GM15510 (cell line): ENCODE measurements around the gene LGALS7B.
A peak's percentile ranks its signal among the peaks of the same experiment; 100 is the strongest.

Source experiments
- POLR2A ChIP-seq: IDR thresholded peaks from 3 replicates; pipeline ENCODE4 v1.6.1; 2011; ENCODE audit warnings: borderline replicate concordance; ENCODE audit not compliant: insufficient read length; ENCODE audit errors: extremely low read depth

Gene LGALS7B

DNA sequence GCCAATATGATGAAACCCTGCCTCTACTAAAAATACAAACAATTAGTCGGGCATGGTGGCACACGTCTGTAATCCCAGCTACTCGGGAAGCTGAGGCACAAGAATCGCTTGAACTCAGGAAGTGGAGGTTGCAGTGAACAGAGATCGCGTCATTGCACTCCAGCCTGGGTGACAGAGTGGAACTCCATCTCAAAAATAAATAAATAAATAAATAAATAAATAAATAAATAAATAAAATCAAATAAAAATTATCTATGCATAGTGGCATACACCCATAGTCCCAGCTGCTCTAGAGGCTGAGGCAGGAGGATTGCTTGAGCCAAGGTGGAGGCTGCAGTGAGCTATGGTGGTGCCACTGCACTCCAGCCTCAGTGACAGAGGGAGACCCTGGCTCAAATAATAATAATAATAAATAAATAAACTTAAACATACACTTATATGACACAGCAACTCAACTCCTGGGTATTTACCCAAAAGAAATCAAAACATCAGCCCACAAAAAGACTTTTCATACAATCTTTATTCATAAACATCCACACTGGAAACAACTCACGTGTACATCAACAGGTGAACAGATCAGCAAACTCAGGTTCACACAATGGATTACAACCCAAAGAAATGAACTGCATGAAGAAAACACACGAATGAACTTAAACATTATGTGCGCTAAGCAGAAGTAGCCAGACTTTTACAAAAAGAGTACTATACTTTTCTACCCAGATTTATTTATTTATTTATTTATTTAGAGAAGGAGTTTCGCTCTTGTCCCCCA lies 22.5 kb upstream of the LGALS7B start:
- TF ChIP-seq POLR2A: no peak

DNA sequence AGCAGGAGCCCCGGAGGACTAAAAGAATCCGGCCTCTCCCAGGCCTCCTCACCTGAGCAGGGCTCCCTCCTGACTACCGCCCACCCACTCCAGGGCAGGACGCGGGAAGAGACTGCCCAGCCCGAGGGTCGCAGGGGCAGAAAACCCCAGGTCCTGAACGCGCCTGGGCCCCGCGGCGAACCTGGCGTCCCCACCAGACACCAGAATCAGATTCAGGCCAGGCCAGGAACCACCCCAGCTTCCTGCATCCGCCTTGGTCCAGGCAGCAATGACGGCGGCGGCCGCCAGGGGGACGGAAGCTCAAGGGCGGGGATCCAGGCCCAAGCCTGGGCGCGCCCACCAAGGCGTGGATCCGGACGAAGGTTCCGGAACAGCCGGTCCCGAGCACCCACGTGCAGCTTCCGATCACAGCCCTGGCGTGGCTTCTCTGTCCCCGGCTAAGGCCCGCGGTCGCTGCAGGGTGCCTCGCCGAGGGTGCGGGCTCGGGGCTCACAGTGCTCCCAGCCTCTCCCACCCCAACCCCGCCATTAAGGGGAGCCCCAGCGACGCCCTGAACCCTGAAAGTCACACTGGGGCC lies 19.3 kb upstream of the LGALS7B start:
- peak; percentile 52 for TF ChIP-seq POLR2A

DNA sequence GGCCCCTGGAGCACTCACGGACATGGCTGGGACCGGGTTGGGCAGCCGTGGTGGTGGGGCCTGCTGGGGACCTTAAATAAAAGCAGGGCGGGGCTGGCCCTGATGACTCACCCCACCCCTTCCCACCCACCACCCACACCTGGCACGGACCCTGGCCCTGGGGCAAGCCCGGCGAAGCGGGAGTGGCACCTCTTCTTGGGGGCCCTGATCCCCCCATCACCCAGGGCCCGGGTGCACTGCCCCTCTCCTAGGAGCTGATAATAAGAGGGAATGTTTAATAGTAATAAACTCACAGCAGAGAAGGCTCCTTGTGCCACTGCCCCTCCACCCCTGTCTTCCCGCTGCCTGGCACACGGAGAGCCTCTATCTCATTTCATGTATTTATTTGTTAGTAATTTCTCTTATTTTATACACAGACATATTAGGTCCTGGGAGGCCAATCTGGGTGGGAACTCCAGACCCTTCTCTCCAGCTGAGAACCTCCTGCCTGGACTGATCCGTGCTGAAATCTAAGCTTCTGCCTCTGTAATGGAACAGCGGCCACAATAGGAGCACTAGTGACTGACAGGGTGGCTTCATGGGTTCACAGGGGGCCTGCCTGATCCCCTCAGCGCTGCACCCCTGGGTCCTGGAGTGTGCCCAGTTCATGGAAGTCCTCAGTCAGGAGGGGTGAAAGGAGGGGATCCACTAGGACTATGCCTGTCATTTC lies 15.4 kb upstream of the LGALS7B start, which contains the start of gene LGALS7:
Gene LGALS7 (minus strand): TSS at position 49 of the 709 bp plus-strand sequence. CDS start 25 bp downstream, at position 24.
- TF ChIP-seq POLR2A: no peak

DNA sequence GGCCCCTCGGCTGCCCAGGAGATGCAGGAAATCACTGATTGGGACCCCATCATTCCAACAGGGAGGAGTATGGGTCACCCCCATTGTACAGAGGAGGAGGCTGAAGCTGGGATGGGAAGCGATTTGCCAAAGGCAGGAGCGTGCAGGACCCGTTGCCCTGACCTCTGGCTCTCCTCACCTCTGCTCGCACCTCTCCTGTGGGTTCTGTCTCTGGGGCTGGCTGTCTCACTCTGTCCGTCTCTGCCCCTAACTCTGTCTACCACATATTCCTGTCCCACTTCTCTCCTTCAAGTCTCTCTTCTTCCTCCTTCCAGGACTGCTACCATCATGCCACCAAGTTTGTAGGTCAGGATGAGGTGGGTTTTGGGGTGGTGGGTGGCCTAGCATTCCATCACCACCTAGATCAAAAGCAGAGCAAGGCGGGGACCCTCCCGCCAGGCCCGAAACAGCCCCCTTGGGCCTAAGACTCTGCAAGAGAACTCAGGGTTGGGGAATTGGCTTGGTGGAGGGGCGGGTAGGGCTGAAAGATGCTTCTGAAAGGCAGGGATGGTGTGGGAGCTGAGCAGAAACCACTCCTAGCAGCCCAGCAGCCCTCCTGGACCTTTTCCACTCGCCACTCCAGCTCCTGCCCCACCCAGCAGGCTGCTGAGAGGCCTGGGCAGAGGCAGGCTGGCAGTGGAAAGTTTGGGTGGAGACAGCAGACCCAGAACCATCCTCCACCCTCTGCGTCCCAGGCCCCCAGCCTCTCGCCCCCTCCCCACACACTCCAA lies 14.6 kb upstream of the LGALS7B start:
- no peak for TF ChIP-seq POLR2A

DNA sequence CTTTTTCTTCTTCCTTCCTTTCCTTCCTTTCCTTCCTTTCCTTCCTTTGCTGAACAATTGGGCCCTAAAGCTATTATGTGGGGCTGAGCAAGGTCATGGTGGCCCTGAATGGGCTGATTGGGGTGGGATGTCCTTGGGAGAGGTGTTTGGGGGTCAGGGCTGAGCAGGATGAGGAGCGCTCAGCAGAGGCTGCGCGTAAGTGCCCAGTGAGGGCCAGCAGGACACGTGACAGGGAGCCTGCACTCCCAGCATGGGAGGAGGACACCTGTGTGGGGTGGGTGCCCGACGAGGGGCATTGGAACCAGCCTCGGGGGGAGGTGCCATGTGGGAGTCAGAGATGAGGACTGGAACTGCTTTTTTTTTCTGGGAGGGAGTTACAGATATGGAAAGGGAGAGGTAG lies 10.3 kb upstream of the LGALS7B start:
- no peak for TF ChIP-seq POLR2A

DNA sequence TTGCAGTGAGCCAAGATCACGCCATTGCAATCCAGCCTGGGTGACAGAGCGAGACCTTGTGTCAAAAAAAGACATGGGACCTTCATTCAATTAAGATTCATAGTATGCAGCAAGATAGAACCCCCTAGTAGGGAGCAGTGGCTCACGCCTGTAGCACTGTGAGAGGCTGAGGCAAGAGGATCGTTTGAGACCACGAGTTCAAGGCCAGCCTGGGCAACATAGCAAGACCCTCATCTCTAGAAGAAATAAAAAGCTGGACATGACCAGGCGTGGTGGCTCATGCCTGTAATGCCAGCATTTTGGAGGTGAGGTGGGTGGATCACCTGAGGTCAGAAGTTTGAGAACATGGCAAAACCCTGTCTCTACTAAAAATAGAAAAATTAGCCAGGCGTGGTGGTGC lies 8.6 kb upstream of the LGALS7B start:
- no peak for TF ChIP-seq POLR2A

DNA sequence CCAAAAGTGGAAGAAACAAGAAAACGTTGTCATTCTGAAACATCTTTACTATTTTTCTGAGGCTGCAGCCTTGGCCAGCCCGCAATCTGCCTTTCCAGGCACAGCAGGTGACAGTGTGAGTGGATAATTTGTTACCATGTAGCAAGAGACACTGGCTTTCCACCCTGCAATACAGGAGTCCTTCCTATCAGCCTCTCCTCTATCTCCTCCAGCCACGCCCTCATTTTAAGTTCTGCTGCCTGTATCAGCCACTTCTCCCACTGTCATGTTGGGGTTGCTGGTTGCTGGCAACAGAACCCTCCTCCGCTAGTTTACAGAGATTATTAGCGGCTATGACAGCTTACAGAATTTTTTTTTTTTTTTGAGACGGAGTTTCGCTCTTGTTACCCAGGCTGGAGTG lies 7.9 kb upstream of the LGALS7B start:
- no peak for TF ChIP-seq POLR2A

DNA sequence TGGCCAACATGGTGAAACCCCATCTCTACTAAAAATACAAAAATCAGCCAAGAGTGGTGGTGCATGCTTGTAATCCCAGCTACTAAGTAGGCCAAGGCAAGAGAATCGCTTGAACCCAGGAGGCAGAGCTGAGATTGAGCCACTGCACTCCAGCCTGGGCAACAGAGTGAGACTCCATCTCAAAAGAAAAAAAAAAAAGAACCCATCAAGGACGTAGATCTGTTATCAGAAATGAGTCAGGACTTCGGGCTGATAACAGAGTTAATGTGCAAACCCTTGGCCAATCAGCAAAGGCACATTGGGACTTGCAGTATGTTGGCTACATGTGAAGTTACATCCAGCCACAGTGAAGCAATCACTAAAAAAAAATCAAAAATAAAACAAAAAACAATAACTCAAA lies 4.8 kb upstream of the LGALS7B start:
- no peak for TF ChIP-seq POLR2A

DNA sequence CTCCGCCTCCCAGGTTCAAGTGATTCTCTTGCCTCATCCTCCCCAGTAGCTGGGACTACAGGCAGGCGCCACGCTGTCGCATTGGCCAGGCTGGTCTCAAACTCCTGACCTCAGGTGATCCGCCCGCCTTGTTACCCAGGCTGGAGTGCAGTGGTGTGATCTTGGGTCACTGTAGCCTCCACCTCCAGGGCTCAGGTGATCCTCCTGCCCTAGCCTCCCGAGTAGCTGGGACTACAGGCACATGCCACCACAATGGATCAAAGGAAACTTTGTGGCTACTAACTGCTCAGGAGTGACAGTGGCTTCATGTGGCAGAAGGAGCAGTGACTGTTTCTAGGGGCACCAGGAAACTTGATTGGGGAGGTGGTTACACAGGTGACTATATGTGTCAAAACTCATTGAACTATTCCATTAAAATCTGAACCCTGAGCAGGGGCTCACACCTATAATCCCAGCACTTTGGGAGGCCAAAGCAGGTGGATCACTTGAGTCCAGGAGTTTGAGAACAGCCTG lies 3.8 kb upstream of the LGALS7B start:
- no peak for TF ChIP-seq POLR2A

DNA sequence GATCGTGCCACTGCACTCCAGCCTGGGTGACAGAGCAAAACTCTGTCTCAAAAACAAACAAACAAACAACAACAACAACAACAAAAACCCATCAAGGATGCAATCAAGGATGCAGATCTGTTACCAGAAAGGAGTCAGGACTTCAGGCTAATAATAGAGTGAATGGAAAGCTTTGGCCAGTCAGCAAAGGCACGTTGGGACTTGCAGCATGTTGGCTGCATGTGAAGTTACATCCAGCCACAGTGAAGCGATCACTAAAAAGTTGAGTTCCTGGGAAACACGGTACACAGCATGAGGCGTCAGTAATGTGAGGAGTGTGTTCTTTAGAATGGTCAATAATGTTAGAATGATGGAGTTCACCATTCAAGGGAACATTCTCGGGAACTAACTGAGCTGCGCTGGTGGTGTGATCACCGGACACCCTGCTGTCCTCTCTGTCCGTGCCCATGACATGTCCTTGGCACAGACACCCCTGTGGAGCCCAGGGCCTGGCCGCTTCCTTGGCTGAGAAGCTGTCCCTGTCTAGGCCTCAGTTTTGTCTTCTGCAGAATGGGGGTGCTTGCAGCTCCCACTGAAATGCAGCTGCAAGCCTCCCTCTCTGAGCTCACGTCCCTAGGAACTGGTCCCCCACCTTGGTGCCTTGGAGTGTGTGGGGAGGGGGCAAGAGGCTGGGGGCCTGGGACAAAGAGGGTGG lies 2.3 kb upstream of the LGALS7B start:
- no peak for TF ChIP-seq POLR2A

DNA sequence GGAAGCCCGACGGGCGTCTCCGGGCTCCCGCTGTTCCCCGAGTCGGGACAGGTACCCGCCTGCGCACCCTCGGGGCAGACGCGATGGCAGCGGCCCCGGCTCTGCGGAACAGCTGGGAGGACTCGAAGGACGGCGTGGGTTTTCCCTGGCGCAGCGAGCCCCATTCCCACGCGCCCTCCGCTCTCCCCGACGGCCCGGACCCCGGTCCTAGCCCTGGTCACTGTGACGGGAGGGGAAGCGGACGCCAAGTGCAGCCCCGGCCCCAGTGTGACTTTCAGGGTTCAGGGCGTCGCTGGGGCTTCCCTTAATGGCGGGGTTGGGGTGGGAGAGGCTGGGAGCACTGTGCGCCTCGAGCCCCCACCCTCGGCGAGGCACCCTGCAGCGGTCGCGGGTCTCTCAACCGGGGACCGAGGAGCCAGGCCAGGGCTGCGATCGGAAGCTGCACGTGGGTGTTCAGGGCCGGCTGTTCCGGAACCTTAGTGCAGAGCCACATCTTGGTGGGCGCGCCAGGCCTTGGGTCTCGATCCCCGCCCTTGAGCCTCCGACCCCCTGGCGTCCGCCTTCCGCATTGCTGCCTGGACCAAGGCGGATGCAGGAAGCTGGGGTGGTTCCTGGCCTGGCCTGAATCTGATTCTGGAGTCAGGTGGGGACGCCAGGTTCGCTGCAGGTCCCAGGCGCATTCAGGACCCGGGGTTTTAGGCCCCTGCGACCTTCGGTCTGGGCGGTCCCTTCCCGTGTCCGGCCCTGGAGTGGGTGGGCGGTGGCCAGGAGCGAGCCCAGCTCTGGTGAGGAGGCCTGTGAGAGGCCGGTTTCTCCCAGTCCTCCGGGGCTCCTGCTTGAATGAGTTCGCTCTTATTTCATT lies 3.5 kb downstream of the LGALS7B start:
- no peak for TF ChIP-seq POLR2A

DNA sequence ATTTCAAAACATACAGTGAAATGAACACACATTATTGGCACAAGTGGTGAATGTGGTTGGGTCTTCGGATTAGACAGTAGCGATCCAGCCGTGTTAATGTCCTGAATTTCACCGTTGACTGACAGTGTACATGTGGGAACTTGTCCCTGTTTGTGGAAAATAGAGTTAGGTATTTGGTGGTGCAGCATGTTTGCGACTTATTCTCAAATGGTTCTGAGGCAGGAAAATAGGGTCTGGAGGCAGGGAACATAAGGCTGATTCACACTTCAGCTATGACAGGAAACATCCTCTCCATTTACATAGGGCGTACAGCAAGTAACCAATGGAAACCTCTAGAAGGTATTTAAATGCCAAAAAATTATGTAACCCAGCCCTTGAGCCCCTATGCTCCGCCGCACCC lies 4.2 kb downstream of the LGALS7B start:
- no peak for TF ChIP-seq POLR2A

DNA sequence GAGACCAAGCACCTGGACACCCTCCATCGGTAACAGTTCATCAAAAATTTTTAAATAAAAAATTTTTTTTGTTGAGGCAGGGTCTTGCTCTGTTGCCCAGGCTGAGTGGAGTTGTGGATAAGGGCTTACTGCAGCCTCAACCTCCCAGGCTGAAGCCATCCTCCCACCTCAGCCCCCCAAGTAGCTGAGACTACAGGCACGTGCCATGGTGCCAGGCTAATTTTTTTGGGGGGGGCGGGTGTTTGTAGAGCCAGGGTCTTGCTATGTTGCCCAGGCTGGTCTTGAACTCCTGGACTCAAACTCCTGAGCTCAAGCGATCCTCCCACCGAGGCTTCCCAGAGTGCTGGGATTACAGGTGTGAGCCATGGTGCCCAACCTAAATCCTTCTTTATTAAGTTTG lies 4.7 kb downstream of the LGALS7B start:
- no peak for TF ChIP-seq POLR2A
